Measurements from ENCODE around the gene DPH5. TPM values are rescaled to one million over a fixed set of nuclear protein-coding genes. Genes with fewer than 3 reads are reported as not detected.

The DPH5 gene
- total RNA-seq, 4 donors from 2014 or later: 12.8 to 23.0 (median 15.5) TPM

- 90 to 96% methylated on average over 9 of the region's 9 CpGs for WGBS, 2 donors
- TF ChIP-seq POLR2A (IDR thresholded peaks at IDR 0.05) (no peak), CTCF (IDR thresholded peaks at IDR 0.05) (no peak)
- intact Hi-C loops (cut with DNase I; ENCODE audit: low total_unique reads): no loop called here
- DNase-seq (ENCODE audit: low spot score in 2 of 2): no peak
- no peak overlapping the region for H3K4me3 ChIP-seq (ENCODE audit: low read depth, poor library complexity, severe bottlenecking)
These were observed 83.9 kb downstream of the DPH5 start for GRCh38 chr1:100941580-100942216.

- 74 to 92% methylated on average over 1 of the region's 1 CpG for WGBS, 2 donors
- H3K4me3 ChIP-seq (ENCODE audit: low read depth, poor library complexity, severe bottlenecking): no peak overlapping the region
- TF ChIP-seq CTCF (IDR thresholded peaks at IDR 0.05) (no peak), POLR2A (IDR thresholded peaks at IDR 0.05) (no peak)
- intact Hi-C loops (cut with DNase I; ENCODE audit: low total_unique reads): no loop called here
- no peak for DNase-seq (ENCODE audit: low spot score in 2 of 2)
These were observed 84.5 kb downstream of the DPH5 start for GRCh38 chr1:100941098-100941527.

Other genes starting within 250 kb of the DPH5 start
- gene EXTL2, start 130.9 kb downstream of the DPH5 start, total RNA-seq: 1 to 10 TPM; 2.3 to 5.6 (median 4.2) TPM
- 10 to 100 TPM; 16.1 to 21.6 (median 18.4) TPM for gene SLC30A7, start 129.7 kb downstream of the DPH5 start, total RNA-seq
- 10 to 100 TPM; 19.3 to 62.5 (median 27.7) TPM for gene S1PR1, start 211.2 kb upstream of the DPH5 start, total RNA-seq

All from lower leg skin (tissue), 4 donors.